HepG2 (cell line): Measurements from ENCODE around the gene HAUS2. TPM values are rescaled to one million over a fixed set of nuclear protein-coding genes. Genes with fewer than 3 reads are reported as not detected.
A peak's percentile ranks its signal among the peaks of the same experiment; 100 is the strongest.

ENCODE experiments used
- ATAC-seq: fragments of 200-7000 bp; cut with Tn5 transposase; 3 replicates; pipeline ENCODE4 v1.9.1; 2020; ENCODE audit warnings: mild to moderate bottlenecking, moderate library complexity
- BruUV-seq: library from RNA; stranded (reverse); fragments of 400-500 nt; replicated peaks from 2 replicates; lab custom pipeline; 2021; lab: Mats Ljungman, UMichigan
- CTCF ChIA-PET: fragments of 300-600 bp; formaldehyde crosslinking; extraction: SDS; loops from one replicate; lab custom pipeline; 2021; ENCODE audit warnings: low total read pairs, inconsistent platforms, low intra/inter-chr PET ratio; lab: Yijun Ruan, JAX
- POLR2A ChIA-PET: fragments of 350-600 bp; sonication (Branson Sonifier 250); formaldehyde crosslinking; loops from one replicate; lab custom pipeline; 2020; ENCODE audit warnings: antibody characterized with exemption, inconsistent platforms; lab: Yijun Ruan, JAX
- DNase-seq: peaks from one replicate; pipeline ENCODE4 v3.0.0-alpha.2; 2015; ENCODE audit warnings: low spot score
- FAIRE-seq: peaks from 3 replicates; lab custom pipeline; 2011; peaks lifted over from hg19 to GRCh38; lab: Jason Lieb, UNC
- H2AFZ ChIP-seq: one replicate; pipeline ENCODE4 v1.6.1; 2011; ENCODE audit warnings: low read length, inconsistent platforms
- H3K27ac ChIP-seq: fragments of 300-600 bp; 3 replicates; pipeline ENCODE4 v1.8.0; 2011; ENCODE audit warnings: mixed run types, mild to moderate bottlenecking, mixed read lengths, low read length, inconsistent platforms; ENCODE audit not compliant: insufficient read depth; ENCODE audit errors: extremely low read length
- H3K27me3 ChIP-seq, 2 experiments: fragments of 200-600 bp in 1 of 2; 2 replicates in 1 of 2; 3 replicates in 1 of 2; pipeline versions ENCODE4 v1.6.0 to v1.8.0; 2011; ENCODE audit warnings: low read length in 2 of 2, mild to moderate bottlenecking in 2 of 2, moderate library complexity in 2 of 2, inconsistent platforms in 1 of 2; ENCODE audit not compliant: insufficient read depth in 2 of 2, control insufficient read depth in 1 of 2
- H3K36me3 ChIP-seq, 2 experiments: fragments of 200-600 bp in 1 of 2; replicated peaks in 1 of 2; 2 replicates in 1 of 2; 3 replicates in 1 of 2; pipeline versions ENCODE4 v1.5.1 to v1.8.0; 2011; ENCODE audit warnings: low read length in 2 of 2, inconsistent platforms in 1 of 2; ENCODE audit not compliant: insufficient read depth in 2 of 2, control insufficient read depth in 1 of 2
- H3K4me1 ChIP-seq: 2 replicates; pipeline ENCODE4 v1.5.1; 2012; ENCODE audit warnings: low read length, inconsistent platforms; ENCODE audit not compliant: insufficient read depth
- H3K4me2 ChIP-seq: 2 replicates; pipeline ENCODE4 v1.6.0; 2011; ENCODE audit warnings: low read depth, low read length, inconsistent platforms
- H3K4me3 ChIP-seq, 3 experiments: fragments of 200-600 bp in 1 of 3; sonication (generic), shearing (Covaris generic) in 1 of 3; replicated peaks in 1 of 3; 2 replicates each; pipeline ENCODE4 v1.5.1; 2011 to 2016; ENCODE audit warnings: low read length in 3 of 3, inconsistent platforms in 2 of 3, low read depth in 2 of 3, mild to moderate bottlenecking in 2 of 3, control low read depth in 1 of 3, mixed read lengths in 1 of 3; ENCODE audit not compliant: insufficient read depth in 1 of 3
- H3K79me2 ChIP-seq: one replicate; pipeline ENCODE4 v1.6.1; 2011; ENCODE audit warnings: low read length, inconsistent platforms; ENCODE audit not compliant: insufficient read depth
- H3K9ac ChIP-seq: 2 replicates; pipeline ENCODE4 v1.6.0; 2011; ENCODE audit warnings: mild to moderate bottlenecking, low read depth, low read length, inconsistent platforms; ENCODE audit not compliant: insufficient read depth
- H3K9me3 ChIP-seq: 2 replicates; pipeline ENCODE4 v1.5.1; 2012; ENCODE audit warnings: mild to moderate bottlenecking, low read length
- H4K20me1 ChIP-seq: 2 replicates; pipeline ENCODE4 v1.6.0; 2011; ENCODE audit warnings: inconsistent platforms, mild to moderate bottlenecking, low read length, moderate library complexity; ENCODE audit not compliant: insufficient read depth
- BCL6 ChIP-seq: IDR thresholded peaks from 2 replicates; pipeline ENCODE4 v1.6.1; 2016; ENCODE audit warnings: missing genetic modification reagents, missing compliant biosample characterization
- CCAR2 ChIP-seq: fragments of 200-400 bp; formaldehyde crosslinking; optimal IDR thresholded peaks from 2 replicates; pipeline ENCODE3; 2018; ENCODE audit warnings: low read depth, mild to moderate bottlenecking, low read length, moderate library complexity
- GABPA ChIP-seq, 2 experiments: IDR thresholded peaks; 2 replicates each; pipeline ENCODE4 v1.6.1; 2011 to 2016; ENCODE audit warnings: low read depth in 2 of 2, low read length in 1 of 2, missing biosample characterization in 1 of 2, missing genetic modification characterization in 1 of 2
- JARID2 ChIP-seq: sonication (generic); formaldehyde crosslinking; IDR thresholded peaks from 2 replicates; pipeline ENCODE4 v1.8.1; 2023; ENCODE audit warnings: missing genetic modification reagents, inconsistent platforms; ENCODE audit not compliant: insufficient replicate concordance
- NFIB ChIP-seq: sonication (generic); formaldehyde crosslinking; IDR thresholded peaks from 2 replicates; pipeline ENCODE4 v1.9.0; 2021; ENCODE audit warnings: missing genetic modification reagents, mild to moderate bottlenecking, borderline replicate concordance
- RNF2 ChIP-seq: fragments of 450-650 bp; conservative IDR thresholded peaks from 2 replicates; pipeline ENCODE4 v1.6.1; 2016; ENCODE audit warnings: low read depth
- SNRNP70 ChIP-seq: fragments of 200-400 bp; formaldehyde crosslinking; IDR thresholded peaks from 2 replicates; pipeline ENCODE4 v1.6.1; 2017; ENCODE audit warnings: mild to moderate bottlenecking, low read depth, low read length, moderate library complexity
- TGIF2 ChIP-seq: IDR thresholded peaks from 2 replicates; pipeline ENCODE4 v1.6.1; 2016; ENCODE audit warnings: control low read depth, missing compliant biosample characterization
- TRIM22 ChIP-seq: fragments of 450-650 bp; IDR thresholded peaks from 2 replicates; pipeline ENCODE4 v1.6.1; 2017
- ZBTB34 ChIP-seq: sonication (generic); formaldehyde crosslinking; IDR thresholded peaks from 2 replicates; pipeline ENCODE4 v1.8.0; 2022; ENCODE audit warnings: mild to moderate bottlenecking, missing genetic modification reagents
- ZBTB42 ChIP-seq: sonication (generic); formaldehyde crosslinking; IDR thresholded peaks from 2 replicates; pipeline ENCODE4 v1.5.0; 2020; ENCODE audit warnings: mild to moderate bottlenecking, missing genetic modification reagents
- ZBTB7B ChIP-seq: sonication (generic); formaldehyde crosslinking; IDR thresholded peaks from 2 replicates; pipeline ENCODE4 v1.4.0; 2020; ENCODE audit warnings: missing genetic modification reagents
- ZNF260 ChIP-seq: sonication (generic); formaldehyde crosslinking; IDR thresholded peaks from 2 replicates; pipeline ENCODE4 v1.4.0; 2020; ENCODE audit warnings: missing genetic modification reagents, low read depth, mild to moderate bottlenecking, borderline replicate concordance
- ZNF276 ChIP-seq: sonication (generic); formaldehyde crosslinking; IDR thresholded peaks from 2 replicates; pipeline ENCODE4 v1.4.0; 2020; ENCODE audit warnings: mild to moderate bottlenecking, low read depth, missing genetic modification reagents
- ZNF350 ChIP-seq: sonication (generic); formaldehyde crosslinking; IDR thresholded peaks from 2 replicates; pipeline ENCODE4 v1.4.0; 2020; ENCODE audit warnings: mild to moderate bottlenecking, low read depth, missing genetic modification reagents, borderline replicate concordance
- ZNF605 ChIP-seq: sonication (generic); formaldehyde crosslinking; IDR thresholded peaks from 2 replicates; pipeline ENCODE4 v1.8.0; 2022; ENCODE audit warnings: mild to moderate bottlenecking, missing genetic modification reagents
- ZNF766 ChIP-seq: sonication (generic); formaldehyde crosslinking; IDR thresholded peaks from 2 replicates; pipeline ENCODE4 v1.5.0; 2020; ENCODE audit warnings: missing genetic modification reagents, borderline replicate concordance
- ZNF772 ChIP-seq: sonication (generic); formaldehyde crosslinking; IDR thresholded peaks from 2 replicates; pipeline ENCODE4 v1.5.0; 2020; ENCODE audit warnings: mild to moderate bottlenecking, missing genetic modification reagents
- ZNF776 ChIP-seq: sonication (generic); formaldehyde crosslinking; IDR thresholded peaks from 2 replicates; pipeline ENCODE4 v1.4.0; 2020; ENCODE audit warnings: mild to moderate bottlenecking, missing genetic modification reagents
- ZNF83 ChIP-seq: sonication (generic); formaldehyde crosslinking; IDR thresholded peaks from 2 replicates; pipeline ENCODE4 v1.4.0; 2020; ENCODE audit warnings: missing genetic modification reagents, mild to moderate bottlenecking, borderline replicate concordance
- ZSCAN31 ChIP-seq: sonication (generic); formaldehyde crosslinking; IDR thresholded peaks from 2 replicates; pipeline ENCODE4 v1.5.0; 2020; ENCODE audit warnings: low read depth, mild to moderate bottlenecking, missing genetic modification reagents
- WGBS: methylation state at CpG from one replicate; pipeline ENCODE4 v1.1.6; 2017; ENCODE audit warnings: low lambda C conversion rate; 5-methylcytosine and 5-hydroxymethylcytosine counted together
- in situ Hi-C: cut with HindIII; loops from 2 replicates; pipeline ENCODE4 v1.10.0; 2017; ENCODE audit warnings: low pct_unique_long_range_greater_than_20kb; ENCODE audit not compliant: extremely low pct_ligation_motif_present
- intact Hi-C: fragments of 100-400 bp; cut with micrococcal nuclease; formaldehyde crosslinking; loops from one replicate; pipeline ENCODE4 v1.10.0; 2022; ENCODE audit not compliant: unreplicated experiment
- polyA plus RNA-seq, 8 experiments: library from polyadenylated mRNA; depleted of rRNA in 3 of 8; stranded (reverse) in 7 of 8; unstranded in 1 of 8; fragments of >200 nt; fragmentation: Illumina TruSeq in 4 of 8; extraction: Trizol in 4 of 8; gene quantifications; 2 replicates each; pipeline versions ENCODE4 v1.2.1 to v1.2.3, GENCODE V29; 2011 to 2016; ENCODE audit warnings: low read depth in 4 of 8, missing spikeins in 1 of 8, mixed read lengths in 1 of 8; ENCODE audit not compliant: insufficient read depth in 1 of 8
- total RNA-seq, 5 experiments: library from RNA; depleted of rRNA; stranded (reverse); fragments of >200 nt; fragmentation: Illumina TruSeq; extraction: Trizol; gene quantifications; 2 replicates each; pipeline ENCODE4 v1.2.3, GENCODE V29; 2016; ENCODE audit warnings: low read depth in 1 of 5

HAUS2 gene
- total and polyA plus RNA-seq, 2 of the 13 experiments (the other 11 are each of a cell fraction or from before 2014, with no cell fraction given), result 11.6 to 32.9 TPM

- H3K4me3 ChIP-seq, result peak overlapping the region; percentile 76 to 93 (median 77)
- no peak for DNase-seq
- H4K20me1 ChIP-seq, result no peaks in the 10 kb centered on the region
- peak; percentile 56 for FAIRE-seq
- H3K9me3 ChIP-seq, result no peaks in the 10 kb centered on the region
- H3K4me1 ChIP-seq, result peaks cover 39% of the 10 kb centered on the region
- H3K9ac ChIP-seq, result peak overlapping the region; percentile 74
- H3K79me2 ChIP-seq, result peaks cover 4% of the 10 kb centered on the region
- peak overlapping the region; percentile 59 for H2AFZ ChIP-seq
- peak overlapping the region; percentile 80 for H3K27ac ChIP-seq
- no peak for ATAC-seq
- ChIA-PET CTCF (interaction anchor here (2.0 kb wide), 1 partner anchor 15 kb away, joined by 4 read pairs; no protein-coding TSS in a partner anchor), POLR2A (interaction anchor here (1.0 to 2.2 kb wide), 12 partner anchors 7 to 303 kb away, joined by 3 to 20 read pairs (median 6); partner anchors contain the start of genes HAUS2, LRRC57, SNAP23 and TMEM87A)
- WGBS, result 3% methylated on average over 14 of the region's 16 CpGs
- in situ Hi-C loops (no loop called here), intact Hi-C loops (no loop called here)
- no peaks in the 10 kb centered on the region; a peak in 1 of 5 replicates for H3K27me3 ChIP-seq
- H3K4me2 ChIP-seq, result peak overlapping the region; percentile 99
- no TSS peak for BruUV-seq
- no peaks in the 10 kb centered on the region for H3K36me3 ChIP-seq
- TF ChIP-seq GABPA (IDR thresholded peaks at IDR 0.05; ENCODE audit: low read depth, low read length) (no peak), GABPA (CRISPR knock-in tag; IDR thresholded peaks at IDR 0.05; ENCODE audit: low read depth) (no peak), ZBTB34 (CRISPR knock-in tag) (no peak), ZNF83 (CRISPR knock-in tag) (peak; percentile 19; the same call in 1 of the 2 replicates), ZNF260 (CRISPR knock-in tag) (no peak), JARID2 (CRISPR knock-in tag) (no peak), ZBTB42 (CRISPR knock-in tag) (0 out of 2 replicates have a peak, but pooled peaks have one; percentile 41), BCL6 (CRISPR knock-in tag) (no peak), TGIF2 (CRISPR knock-in tag) (no peak), ZNF772 (CRISPR knock-in tag) (no peak), ZBTB7B (no peak), ZNF776 (CRISPR knock-in tag) (0 out of 2 replicates have a peak, but pooled peaks have one; percentile 7), ZNF350 (CRISPR knock-in tag) (no peak), ZSCAN31 (CRISPR knock-in tag) (no peak), ZNF276 (CRISPR knock-in tag) (no peak), TRIM22 (no peak), ZNF605 (CRISPR knock-in tag) (no peak), NFIB (CRISPR knock-in tag) (peak; percentile 65; the same call in 1 of the 2 replicates), CCAR2 (no peak), ZNF766 (no peak), SNRNP70 (no peak), RNF2 (no peak)
Observed at GRCh38 chr15:42576040-42576594, 27.5 kb downstream of the HAUS2 start.
